Measurements from ENCODE around the gene UNC13B.
A peak's percentile ranks its signal among the peaks of the same experiment; 100 is the strongest.
"Not testable (repeated sequence)": the region's sequence is repeated elsewhere in the genome, so short reads cannot be mapped to it uniquely, and the experiment has no call there.

UNC13B gene

DNA sequence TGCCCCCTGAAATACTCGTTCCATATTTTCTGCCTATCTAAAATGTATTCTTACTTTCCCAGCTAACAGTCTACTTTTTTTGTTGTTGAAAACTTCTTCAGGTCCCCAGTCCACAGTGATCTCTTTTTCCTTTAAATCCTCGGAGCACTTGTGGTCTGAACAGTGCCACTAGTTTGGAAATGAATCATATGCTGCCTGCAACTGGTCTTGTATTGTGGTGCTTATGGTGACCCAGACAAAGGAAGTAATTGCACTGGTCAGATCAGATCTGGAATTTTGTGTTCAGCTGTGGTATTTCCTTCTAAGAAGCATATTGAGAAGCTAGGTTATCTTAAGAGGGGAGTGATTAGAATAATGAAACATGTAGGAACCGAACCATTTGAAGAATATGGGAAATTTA lies 2.9 kb downstream of the UNC13B start:
- DNase-seq = no peak

DNA sequence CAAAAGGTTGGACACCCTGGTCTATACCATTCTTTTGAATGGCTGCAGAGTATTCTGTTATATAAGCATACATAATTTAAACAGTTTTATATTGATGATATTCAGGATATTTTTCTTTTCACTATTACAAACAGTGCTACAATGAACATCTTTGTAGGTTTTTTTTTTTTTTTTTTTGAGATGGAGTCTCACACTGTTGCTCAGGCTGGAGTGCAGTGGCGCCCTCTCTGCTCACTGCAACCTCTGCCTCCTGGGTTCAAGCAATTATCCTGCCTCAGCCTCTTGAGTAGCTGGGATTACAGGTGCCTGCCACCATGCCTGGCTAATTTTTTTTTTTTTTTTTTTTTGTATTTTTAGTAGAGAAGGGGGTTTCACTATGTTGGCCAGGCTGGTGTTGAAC lies 5.6 kb downstream of the UNC13B start:
- DNase-seq = not testable (repeated sequence)

DNA sequence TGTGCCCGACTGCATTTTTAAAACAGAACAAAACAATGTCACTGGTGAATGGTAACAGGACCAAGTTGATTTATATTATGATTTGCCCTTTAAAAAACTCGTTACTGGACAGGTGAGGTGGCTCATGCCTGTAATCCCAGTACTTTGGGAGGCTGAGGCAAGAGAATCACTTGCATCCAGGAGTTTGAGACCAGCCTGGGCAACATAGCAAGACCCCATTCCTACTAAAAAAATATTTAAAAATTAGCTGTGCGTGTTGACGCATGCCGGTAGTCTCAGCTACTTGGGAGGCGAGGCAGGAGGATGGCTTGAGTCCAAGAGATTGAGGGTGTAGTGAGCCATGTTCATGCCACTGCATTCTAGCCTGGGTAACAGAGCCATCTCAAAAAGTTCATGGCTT lies 7.2 kb downstream of the UNC13B start:
- no peak for DNase-seq

DNA sequence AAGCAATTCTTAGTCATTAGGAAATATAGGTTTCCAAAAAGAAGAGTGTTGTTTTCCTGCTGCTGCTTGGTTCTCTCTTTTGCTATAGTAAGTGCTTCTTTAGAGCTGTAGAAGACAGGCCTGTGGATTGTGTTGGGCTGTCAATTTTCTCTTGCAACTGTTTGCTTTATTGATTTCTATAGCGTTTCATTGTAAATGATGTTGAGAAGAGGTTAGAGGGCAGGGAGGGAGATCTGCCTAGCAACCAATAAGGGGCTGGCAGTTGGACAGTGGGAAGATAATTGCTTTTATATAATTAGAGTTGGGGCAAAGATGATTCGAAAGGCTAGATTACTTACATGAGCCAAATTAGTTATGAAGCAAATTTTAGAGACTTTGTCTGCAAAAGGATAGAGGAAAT lies 11.1 kb downstream of the UNC13B start:
- no peak for DNase-seq

DNA sequence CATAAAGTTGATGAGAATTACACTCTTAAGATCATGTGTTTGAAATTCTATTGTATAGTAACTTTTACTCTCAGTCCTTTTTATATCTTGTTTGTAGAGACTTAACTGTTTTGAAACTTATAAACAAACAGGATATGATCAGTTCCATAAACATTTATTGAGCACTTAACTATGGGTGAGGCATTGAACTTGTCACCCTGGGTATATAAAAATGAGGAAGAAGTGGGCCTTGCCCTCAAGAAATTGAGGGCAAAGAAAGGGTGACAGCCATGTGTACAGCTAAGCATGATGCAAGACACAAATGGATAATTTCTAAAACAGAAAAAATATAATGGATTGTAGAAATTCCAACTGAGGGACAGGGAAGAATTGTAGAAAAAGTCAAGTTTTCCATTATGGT lies 15.7 kb downstream of the UNC13B start:
- DNase-seq = no peak

DNA sequence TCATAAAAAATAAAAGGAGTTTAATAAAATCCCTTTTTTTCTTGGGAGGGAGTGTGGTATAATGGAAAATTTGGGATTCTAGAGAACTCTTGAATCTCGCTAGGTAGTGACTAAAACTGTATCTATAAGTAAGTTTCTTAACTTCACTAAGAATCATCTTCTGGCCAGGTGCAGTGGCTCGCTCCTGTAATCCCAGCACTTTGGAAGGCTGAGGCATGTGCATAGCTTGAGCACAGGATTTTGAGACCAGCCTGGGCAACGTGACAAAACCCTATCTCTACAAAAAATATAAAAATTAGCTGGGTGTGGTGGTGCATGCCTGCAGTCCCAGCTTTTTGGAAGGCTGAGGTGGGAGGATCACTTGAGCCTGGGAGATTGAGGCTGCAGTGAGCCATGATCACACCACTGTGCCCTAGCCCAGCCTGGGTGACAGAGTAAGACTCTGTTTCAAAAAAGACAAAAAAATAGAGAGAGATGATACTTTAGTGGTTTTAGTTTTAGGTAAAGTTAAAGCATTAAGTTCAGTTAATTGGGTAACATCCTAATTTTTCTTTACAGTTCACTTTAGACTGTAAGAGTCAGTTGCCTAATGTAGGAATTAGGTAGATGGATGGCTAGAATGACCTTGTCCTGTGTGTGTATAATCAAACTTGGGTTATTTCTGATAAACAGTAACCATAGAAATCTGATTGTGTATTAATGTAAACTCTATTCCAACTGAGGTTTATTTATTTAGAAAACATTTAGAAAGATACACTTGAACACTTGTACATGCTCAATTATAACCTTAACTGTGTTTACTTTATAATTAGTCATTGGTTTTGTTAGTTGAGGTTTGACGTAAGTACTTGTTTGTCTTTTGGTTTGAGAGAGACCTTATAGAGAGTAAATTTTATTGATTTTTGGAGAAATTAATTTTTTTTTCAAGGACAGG lies 17.8 kb downstream of the UNC13B start:
- no peak for DNase-seq

DNA sequence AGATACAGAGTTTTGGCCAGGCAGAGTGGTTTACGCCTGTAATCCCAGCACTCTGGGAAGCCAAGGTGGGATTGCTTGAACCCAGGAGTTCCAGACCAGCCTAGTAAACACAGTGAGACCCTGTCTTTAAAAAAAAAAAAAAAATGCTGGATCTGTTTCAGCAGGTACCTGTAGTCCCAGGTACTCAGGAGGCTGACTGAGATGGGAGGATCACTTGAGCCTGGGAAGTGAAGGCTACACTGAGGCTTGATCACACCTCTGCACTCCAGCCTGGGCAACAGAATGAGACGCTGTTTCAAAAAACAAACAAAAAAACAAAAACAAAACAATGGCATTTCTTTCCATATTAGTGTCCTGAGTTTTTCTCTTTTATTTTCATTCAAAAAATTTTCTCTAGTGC lies 19.0 kb downstream of the UNC13B start:
- no peak for DNase-seq

DNA sequence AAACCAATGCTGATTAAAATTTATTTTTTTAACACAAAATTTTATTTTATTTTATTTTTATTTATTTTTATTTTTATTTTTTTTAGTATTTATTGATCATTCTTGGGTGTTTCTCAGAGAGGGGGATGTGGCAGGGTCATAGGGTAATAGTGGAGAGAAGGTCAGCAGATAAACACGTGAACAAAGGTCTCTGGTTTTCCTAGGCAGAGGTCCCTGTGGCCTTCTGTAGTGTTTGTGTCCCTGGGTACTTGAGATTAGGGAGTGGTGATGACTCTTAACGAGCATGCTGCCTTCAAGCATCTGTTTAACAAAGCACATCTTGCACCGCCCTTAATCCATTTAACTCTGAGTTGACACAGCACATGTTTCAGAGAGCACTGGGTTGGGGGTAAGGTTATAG lies 20.6 kb downstream of the UNC13B start:
- not testable (repeated sequence) for DNase-seq

DNA sequence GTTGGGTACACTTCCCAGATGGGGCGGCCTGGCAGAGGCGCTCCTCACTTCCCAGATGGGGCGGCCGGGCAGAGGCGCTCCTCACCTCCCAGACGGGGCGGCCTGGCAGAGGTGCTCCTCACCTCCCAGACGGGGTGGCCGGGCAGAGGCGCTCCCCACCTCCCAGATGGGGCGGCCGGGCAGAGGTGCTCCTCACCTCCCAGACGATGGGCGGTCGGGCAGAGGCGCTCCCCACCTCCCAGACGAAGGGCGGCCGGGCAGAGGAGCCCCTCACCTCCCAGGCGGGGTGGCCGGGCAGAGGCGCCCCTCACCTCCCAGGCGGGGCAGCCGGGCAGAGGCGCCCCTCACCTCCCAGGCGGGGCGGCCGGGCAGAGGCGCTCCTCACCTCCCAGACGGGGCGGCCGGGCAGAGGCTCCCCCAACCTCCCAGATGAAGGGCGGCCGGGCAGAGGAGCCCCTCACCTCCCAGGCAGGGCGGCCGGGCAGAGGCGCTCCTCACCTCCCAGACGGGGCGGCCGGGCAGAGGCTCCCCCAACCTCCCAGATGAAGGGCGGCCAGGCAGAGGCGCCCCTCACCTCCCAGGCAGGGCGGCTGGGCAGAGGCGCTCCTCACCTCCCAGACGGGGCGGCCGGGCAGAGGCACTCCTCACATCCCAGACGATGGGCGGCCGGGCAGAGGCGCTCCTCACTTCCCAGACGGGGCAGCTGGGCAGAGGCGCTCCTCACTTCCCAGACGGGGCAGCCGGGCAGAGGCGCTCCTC lies 21.4 kb downstream of the UNC13B start:
- DNase-seq = not testable (repeated sequence)

DNA sequence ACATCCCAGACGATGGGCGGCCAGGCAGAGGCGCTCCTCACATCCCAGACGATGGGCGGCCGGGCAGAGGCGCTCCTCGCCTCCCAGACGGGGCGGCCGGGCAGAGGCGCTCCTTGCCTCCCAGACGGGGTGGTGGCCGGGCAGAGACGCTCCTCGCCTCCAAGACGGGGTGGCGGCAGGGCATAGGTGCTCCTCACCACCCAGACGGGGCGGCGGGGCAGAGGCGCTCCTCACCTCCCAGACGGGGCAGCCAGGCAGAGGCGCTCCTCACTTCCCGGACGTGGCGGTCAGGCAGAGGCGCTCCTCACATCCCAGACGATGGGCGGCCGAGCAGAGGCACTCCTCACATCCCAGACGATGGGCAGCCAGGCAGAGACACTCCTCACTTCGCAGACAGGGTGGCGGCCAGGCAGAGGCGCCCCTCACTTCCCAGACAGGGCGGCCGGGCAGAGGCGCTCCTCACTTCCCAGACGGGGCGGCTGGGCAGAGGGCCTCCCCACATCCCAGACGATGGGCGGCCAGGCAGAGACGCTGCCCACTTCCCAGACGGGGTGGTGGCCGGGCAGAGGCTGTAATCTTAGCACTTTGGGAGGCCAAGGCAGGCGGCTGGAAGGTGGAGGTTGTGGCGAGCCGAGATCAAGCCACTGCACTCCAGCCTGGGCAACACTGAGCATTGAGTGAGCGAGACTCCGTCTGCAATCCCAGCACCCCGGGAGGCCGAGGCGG lies 22.1 kb downstream of the UNC13B start:
- not testable (repeated sequence) for DNase-seq

DNA sequence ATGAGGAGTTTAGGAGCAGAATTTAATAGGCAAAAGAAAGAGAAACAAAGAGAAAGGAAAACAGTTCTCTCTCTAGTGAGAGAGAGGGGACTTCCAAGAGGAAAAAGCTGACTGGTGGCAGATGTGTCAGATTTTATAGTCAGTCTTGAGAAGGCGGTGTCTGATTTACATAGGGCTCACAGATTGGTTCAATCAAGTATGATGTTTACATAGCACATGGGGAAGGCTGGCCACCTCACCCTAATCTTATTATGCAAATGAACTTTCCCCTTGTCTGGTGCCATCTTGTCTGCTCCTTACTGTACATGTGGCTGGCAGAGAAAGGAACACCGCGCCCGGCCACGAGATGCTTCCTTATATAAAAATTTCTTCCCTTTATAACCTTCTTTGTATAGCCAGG lies 24.7 kb downstream of the UNC13B start:
- DNase-seq = peak; percentile 25

DNA sequence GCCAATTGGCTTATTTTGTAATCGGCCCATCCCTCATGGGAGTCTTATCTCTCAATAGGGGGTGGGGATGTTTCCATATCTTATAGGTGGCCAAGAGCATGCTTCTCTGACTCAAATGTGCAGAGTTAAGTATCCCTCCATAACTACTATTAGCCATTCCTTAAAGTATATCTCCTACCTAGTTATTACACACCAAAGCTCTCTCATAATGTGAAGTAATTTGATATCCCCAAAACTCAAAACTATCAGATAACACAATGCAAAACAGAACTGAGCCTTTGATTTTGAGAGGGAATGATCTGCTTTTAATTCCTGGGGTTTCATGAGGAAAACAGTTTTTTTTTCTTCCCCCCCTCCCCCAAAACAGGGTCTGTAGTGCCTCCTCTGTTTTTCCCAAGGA lies 28.4 kb downstream of the UNC13B start:
- DNase-seq = no peak

DNA sequence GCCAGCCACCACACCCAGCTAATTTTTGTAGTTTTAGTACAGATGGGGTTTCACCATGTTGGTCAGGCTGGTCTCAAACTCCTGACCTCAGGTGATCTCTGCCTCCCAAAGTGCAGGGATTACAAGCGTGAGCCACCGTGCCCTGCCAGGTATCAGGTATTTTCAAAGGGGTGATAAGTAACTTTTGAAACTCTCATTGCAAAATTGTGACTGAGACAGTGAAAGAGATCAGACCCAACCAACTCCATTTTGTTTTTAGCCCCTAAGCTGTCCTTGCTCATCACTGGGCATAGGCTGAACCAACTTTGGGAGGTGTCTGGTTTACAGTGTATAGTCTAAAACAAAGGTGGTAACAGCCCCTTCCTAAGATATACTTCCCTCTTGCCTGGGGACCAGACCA lies 29.3 kb downstream of the UNC13B start:
- no peak for DNase-seq

DNA sequence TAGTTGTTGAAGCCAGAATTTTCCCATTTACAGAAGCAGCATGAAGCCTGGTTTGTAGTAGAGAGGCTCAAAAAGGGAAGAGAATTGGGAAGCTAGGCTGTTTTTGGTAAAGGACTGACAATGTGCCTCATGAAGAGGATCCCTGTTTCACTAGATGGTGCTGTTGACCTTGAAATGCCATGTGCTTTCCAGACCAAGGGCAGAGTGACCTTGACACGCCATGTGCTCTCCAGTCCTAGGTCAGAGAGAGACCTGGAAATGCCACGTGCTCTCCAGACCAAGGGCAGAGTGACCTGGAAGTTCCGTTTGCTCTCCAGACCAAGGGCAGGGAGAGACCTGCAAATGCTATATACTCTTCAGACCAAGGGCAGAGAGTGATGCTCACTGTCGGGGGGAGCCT lies 32.0 kb downstream of the UNC13B start:
- DNase-seq = no peak

DNA sequence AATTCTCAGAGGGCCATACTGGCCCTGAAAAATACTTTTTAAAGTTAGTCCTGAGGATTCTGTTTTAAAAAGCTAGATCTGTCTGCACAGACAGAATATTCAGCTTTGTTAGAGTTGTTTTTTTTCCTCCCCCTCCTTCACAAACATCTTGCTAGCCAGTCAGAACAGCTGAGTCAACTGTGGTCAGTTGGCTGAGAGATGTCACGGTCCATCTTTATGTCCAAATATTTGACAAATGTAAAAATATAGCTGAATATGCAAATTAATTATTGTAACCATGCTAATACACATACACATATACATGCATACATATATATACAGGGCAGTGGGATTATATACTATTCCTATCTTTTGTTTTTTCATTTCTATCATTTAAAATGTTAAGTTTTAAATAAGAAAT lies 33.9 kb downstream of the UNC13B start:
- no peak for DNase-seq

DNA sequence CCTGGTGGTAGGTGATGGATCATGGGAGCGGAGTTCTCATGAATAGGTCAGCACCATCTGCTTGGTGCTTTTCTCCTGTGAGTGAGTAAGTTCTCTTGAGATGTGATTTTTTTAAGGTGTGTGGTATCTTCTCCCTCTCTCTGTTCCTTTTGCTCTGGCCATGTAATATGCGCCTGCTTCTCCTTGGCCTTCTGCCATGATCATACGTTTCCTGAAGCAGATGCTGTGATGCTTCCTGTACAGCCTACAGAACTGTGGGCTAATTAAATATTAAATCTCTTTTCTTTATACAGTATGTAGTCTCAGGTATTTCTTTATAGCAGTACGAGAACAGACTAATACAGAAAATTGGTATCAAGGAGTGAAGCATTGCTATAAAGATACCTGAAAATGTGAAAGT lies 36.4 kb downstream of the UNC13B start:
- DNase-seq = no peak

DNA sequence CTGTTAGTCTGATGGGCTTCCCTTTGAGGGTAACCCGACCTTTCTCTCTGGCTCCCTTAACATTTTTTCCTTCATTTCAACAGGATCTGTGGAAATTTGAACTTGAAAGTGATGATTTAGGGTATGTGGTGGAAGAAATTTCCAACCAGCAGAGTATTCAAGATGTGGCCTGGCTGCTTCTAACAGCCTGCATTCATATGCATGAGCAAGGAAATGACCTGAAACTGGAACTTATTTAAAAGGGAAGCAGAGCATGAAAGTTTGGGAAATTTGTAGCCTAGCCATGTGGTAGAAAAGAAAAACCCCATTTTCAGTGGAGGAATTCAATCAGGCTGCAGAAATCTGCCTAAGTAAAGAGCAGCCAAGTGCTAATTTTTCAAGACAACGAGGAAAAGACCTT lies 41.7 kb downstream of the UNC13B start:
- DNase-seq = no peak

DNA sequence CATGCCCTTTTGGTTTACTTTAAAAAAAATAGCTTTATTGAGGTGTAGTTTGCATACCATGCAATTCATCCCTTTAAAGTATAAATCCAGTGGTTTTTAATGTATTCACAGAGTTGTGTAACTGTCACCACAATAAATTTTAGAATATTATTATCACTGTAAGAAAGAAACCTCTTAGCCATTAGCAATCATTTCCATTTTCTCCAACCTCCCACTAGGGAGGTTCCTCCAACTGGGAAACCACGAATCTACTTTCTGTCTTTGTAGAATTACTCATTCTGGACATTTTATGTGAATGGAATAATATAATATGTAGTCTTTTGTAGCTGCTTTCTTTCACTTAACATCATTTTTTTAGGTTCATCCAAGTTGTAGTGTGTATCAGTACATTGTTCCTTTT lies 43.5 kb downstream of the UNC13B start:
- DNase-seq = no peak

DNA sequence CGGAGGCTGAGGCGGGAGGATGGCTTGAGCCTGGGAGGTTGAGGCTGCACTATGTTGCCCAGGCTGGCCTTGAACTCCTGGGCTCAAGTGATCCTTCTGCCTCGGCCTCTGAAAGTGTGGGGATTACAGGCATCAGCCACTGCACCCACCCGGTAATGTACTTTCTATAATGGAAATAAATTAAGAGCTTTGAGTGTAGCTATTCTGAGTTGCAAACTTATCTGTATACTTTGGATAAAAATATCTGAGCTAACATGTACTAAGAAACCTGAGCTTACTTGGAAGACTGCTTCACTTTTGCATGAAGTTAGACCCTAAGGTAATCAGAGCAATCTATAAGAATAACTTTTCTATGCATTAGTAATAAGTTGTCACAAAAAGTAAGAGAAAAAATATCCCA lies 50.0 kb downstream of the UNC13B start:
- DNase-seq = no peak

DNA sequence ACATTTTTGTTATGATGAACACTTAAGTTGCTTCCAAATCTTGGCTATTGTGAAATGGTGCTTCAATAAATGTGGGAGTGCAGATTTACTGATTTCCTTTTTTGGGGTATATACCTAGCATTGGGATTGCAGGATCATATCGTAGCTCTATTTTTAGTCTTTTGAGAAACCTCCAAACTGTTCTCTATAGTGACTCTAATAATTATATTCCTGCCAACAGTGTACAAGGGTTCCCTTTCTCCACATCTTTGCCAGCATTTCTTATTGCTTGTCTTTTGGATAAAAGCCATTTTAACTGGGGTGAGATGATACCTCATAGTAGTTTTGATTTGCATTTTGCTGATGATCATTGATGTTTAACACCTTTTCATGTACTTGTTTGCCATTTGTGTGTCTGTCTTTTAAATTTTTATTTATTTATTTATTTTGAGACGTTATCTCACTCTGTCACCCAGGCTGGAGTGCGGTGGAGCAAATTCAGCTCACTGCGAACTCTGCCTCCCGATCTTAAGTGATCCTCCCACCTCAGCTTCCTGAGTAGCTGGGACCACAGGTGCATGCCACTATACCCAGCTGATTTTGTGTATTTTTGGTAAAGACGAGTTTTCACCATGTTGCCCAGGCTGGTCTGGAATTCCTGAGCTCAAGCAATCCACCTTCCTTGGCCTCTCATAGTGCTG lies 59.0 kb downstream of the UNC13B start:
- no peak for DNase-seq

DNA sequence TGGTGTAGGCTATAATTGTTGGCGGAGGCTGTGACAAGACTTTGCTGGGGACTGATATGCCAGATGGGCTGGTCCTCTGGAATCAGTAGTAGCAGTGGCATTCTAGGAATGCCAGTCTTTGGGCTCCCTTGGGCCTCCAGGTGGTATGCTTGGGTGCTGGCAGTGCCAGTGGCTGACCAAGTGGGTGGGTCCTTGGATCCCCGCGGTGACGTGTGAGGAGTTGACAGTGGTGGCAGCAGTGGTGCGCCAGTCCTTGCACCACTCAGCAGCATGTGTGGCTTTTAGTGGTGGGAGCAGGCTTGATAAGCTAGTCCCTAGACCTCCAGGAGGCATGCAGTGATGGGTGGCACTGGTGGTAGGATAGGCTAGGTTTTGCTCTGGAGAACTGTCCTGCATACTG lies 63.9 kb downstream of the UNC13B start:
- no peak for DNase-seq

DNA sequence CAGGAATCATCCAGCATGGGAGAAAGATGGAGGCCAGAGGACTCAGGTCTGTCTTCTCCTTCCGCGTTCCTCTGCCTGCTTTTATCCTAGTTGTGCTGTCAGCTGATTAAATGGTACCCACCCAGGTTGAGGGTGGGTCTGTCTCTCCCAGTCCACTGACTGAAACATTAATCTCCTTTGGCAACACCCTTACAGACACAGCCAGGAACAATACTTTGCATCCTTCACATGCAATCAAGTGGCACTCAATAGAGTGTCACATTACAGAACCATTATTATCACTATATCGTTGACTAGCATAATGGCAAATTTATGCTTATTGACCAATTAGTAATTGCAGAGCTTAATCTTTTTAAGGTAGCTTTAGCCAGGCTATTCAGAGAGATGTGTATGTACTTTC lies 64.8 kb downstream of the UNC13B start:
- no peak for DNase-seq

DNA sequence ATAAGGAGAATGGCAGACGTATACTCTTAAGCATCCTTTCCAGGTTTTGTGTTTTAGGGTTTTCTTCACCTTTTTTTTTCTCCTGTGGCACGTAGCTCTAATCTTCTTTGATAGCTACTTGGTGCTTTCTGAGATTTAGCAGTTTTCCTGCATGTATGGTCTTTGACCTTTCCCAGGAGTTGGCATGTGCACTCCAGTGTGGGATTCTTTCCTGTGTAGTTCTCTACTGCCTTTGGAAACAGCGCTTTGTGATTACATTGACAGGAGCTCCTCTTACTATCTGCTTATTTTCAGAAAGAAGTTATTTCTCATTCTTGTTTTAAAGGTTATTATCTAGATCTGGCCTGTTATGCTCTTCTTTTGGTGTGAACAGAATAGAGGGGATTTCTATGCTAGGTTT lies 65.5 kb downstream of the UNC13B start:
- no peak for DNase-seq

All from suppressor macrophage treated with lipopolysaccharide for 4 hours (primary cell).